Inferior parietal cortex (tissue), 1 donor: ENCODE measurements around the gene ARHGAP22.

Experiments
- DNase-seq: peaks from one replicate; pipeline ENCODE4 v3.0.0-alpha.2; 2016; ENCODE audit errors: extremely low spot score

Gene ARHGAP22

DNA sequence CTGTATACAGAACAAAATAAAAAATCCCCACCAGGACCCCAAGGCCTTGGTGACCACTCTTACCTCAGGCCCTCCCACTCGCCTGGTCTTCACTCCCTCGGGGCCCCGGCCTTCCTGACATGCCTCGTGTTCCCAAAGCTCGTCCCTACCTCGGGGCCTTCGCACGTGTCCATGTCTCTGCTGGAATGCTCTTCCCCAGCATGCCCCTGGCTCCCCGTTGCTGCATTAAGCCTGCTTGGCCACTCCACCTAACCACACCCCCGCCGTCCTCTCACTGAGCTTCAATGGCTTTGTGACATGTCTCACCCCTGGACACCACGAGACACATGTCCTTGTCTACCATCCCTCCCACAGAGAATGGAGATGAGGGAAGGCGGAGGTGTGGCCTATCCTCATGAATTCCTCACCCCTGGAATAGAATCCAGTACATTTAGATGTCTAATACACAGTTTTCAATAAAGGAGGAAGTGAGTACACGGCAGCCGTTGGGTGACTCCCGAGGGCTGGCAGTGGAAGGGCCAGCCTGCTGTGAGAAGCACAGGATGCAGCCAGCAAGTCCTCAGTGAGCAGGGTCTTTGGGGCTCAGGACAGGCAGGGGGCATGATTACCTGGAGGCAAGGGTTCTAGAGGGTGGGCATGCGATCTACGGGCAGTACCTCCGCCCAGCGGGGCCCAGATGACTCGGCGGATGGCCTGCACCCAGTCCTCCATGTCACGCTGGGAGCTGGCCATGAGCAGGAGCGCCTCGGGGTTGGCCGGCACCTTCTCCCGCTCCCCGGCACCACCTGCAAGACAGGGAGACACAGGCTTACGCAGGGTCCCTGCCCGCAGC lies 125.7 kb downstream of the ARHGAP22 start:
- DNase-seq, result no peak

DNA sequence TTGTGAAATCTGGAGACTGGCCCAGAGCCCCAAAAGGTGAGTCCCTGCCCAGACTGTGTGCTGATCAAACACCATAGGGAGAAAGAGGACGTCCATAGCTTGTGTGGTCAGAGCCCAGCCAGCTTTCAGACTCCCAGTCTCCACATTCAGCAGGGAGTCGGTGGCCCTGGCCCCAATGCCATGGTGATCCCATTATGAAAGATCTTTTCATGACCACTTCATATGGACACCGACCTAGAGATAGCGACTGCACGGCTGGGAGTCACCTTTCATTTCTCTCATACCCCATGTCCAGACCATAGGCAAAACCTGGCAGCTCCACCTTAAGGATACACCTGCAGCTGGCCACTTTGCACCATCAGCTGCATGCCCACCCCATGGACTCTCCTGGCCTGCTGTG lies 126.4 kb downstream of the ARHGAP22 start:
- no peak for DNase-seq

DNA sequence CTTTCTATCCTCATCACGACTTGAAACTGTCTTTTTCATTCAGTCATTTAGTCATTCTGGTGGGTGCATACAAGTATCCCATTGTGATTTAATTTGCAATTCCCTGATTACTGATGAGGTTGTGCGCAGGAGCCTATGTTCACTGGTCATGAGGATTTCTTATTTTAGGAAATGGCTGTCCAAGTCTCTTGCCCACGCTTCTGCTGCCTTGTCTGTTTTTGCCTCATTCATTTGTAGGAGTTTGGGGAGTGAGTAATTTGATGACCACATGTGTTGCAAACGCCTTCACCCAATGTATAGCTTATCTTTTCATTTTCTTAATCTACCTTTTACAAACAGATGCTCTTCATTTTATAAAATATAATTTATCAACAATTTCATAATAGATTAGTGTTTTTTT lies 127.3 kb downstream of the ARHGAP22 start:
- peak; percentile 35 for DNase-seq

DNA sequence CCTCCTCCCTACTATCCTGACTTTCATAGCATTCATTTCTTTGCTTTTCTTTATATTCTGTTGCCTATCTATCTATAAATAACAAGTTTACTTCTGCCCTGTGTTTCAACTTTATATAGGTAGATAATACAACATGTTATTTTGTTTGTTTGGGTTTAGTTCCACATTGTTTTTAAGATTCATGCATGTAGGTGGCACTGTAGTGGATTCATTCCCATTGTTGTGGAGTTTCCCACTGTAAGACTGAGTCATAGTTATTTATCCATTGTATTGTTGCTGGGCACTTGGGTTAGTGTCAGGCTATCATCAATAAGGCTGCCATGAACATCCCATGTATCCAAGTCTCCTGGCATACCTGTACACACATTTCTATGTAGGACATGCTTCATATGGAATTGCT lies 127.7 kb downstream of the ARHGAP22 start:
- no peak for DNase-seq

DNA sequence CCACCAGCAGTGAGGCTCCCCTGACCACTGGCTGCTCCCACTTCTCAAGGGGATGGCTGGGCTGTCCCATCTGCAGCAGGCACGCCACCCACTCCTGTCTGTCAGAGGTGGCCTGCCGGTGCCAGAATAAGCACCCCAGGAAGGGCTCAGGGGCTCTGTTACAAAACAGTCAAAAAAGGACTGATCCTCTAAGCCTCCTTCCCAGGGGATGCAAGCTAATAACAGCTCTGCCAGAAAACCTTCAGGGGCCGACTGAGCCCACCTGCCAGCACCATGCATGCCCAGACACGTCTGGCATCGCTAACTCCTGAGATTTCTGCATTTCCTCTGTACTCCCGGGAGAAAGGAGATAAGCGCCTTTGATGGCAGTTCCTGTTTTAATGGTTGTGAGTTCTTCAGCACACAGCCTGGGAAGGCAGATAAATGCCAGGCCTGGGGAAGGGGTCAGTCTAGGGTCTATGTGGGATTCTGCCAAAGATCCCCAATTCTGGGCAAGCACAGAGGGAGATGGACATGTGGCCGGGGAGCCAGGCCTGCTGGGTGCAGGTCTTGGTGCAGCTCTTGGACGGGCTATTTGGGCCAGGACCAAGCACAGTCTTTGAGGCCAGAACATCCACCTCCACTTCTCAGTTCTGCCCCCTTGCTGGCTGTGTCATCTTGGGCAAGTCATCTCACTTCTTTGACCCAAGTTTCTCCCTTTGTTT lies 128.4 kb downstream of the ARHGAP22 start:
- DNase-seq, result no peak

DNA sequence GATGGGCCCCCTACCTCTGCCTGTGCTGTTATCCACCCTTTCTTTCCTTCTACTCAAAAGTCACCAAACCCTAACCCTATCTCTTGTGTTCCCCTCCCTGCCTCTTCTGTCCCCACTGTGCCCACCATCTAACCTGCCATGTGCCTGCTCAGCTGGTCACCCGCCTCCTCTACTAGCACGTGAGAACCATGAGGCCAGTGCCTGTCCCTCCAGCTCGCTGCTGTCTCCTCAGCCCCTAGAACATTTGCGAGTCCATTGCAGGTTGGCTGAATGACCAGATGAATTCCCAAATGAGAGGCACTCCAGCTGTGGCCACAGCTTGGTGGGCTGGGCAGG lies 129.0 kb downstream of the ARHGAP22 start:
- DNase-seq, result no peak

DNA sequence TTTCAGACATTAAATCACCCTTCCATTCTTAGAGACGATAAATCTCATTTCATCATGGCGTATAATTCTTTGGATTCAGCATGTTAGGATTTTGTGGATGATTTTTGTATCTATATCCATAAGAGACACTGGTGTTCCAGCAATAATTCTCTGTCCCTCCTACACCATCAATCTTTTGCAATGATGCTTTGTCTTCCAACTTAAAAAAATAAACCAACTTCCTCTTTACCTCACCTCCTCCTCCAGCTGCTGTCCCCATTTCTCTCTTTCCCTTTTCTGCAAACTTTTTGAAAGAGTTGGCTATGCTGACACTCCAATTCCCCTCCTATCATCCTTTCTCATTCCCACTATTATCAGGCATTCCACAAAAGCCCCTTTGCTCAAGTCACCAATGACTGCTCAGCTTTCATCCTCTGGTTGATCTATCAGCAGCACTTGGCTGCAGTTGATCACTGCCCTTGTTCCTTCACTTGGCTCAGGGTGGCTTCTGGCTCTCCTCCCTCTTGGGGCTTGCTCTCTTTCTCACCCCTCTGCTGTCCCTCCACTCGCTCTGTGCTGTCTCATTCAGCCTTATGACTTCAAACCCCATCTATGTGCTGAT lies 130.0 kb downstream of the ARHGAP22 start:
- no peak for DNase-seq

DNA sequence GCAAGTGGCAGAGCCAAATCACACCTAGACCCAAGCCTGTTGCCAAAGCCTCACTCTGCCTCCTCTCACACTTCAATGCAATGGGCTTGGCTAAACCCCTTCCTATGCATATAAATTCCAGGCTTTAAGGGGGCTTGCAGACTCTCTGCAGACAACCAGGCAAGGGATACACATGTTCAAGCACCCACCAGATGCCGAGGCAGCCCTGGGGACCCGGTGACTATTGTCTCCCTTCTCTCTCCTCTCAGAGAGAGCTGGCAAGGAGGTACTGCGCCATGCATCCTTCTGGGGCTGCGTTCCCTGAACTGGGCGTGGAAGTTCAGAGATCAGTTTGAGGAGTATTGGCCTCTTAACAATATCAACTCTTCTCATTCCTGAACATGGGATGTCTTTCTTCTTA lies 131.2 kb downstream of the ARHGAP22 start:
- no peak for DNase-seq

DNA sequence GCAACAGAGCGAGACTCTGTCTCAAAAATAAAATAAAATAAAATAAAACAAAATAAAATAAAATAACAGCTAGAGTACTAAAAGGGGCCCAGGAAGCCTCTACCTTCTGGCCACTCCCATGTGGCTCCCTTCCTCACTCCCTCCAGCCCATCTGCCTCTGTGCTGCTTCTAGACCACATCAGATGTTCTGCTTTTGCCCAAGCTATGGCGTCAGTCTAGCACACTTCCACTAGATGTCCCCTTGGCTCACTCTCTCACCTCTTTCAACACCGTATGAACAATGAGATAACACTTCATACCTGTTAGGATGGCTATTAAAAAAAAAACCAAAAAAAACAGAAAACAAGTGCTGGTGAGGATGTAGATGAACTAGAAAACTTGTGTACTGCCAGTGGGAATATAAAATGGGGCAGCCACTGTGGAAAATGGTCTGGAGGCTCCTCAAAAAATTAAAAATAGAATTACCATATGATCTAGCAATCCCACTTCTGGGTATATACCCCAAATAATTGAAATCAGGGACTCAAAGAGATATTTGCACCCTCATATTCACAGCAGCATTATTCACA lies 132.3 kb downstream of the ARHGAP22 start:
- DNase-seq, result no peak

DNA sequence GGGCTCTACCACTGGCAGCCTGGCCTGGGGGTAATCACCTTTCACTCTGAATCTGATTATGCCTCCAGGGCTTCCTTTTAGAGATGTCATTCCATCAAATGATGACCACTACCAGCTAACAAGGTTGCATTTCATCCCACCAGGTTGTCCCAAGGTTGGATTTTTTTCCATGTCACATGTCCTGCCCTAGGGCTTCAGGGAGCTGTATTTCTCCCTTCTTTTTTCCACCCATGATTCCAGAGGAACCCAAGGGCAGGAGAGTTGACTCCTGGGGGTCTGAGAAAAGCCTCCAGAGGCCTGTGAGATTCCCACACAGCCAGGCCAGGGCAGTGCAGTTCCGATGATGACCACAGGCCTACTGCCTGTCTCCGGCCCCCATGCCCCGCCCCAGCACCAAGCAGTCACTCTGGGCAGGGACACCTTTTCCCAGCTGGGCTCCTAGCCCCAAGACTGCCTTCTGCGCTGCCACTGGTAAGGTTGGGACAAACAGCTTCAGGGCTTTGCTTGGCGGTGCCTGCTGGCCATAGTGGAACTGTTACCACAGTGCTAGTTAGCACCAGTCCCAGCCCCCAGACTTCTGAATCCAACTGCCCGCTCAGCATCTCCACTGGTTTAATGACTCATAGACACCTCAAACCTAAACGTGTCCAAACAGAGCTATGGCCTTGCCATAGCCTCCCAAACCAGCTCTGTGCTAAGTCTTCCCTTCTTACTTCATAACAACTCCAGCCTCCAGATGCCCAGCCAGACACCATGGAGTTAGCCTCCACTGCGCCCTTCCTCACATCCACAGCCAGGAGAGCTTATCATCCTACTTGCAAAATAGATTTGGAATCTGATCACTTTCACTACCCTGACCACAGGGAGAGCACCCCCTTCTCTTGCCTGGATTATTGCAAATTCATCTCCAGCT lies 133.7 kb downstream of the ARHGAP22 start:
- no peak for DNase-seq

DNA sequence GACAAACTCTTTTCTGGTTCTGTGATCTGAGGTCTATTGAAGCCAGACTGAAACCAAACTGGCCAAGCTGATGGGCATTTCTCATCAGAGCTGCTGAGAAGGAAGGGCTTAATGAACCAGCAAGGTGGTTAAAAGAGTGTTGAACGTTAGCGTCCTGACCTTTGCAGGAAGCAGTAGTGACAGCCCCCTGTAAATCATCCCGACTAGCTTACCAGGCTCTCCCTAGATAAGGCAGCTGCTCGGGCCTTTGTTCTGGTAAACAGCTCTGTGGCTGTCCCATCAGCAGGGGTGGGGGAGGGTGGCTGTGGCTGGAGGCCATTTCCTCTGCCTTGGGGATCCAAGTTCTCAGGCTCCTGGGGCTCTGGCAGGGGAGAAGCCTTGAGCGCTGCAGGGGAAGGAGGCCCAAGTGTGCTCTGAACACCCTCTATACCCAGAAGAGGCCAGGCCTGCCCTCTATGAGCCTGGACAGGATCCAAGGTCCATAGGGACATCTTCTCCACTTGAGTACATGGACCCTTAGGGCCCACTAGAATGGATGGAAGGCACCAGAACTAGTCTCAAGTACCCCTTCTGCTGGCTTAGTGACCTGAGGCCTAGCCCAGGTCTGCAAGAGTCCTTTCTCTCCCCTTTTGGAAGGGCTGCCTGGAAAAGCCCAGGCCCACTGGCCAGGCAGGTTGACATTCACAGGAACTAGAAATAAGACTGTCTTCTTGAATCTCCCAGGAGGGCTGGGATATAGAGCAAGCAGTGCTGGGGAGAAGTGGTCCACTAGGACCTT lies 134.6 kb downstream of the ARHGAP22 start:
- DNase-seq, result peak; percentile 45

DNA sequence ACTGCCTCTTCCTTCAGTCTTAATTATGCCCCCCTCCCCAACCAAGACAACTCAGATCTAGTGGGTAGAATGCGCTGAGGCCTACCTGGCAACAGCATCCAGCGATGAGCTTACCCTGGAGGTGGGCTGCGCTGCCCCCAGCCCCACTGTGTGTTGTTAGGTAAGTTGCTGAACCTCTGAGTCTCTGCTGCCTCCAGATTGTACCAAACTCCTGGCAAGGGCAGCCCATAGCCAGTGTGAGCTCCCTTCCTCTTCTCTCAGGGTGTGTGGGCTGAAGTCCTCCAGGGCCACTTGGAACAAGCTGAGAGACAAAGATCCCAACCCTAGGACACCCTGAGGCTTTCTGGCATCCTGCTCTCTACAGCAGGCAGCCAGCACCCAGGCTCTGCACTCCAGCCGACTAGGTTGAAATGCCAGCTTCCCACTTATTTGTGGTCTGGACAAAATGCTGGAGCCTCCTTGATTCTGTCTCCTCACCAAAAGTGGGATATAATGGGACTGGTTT lies 135.3 kb downstream of the ARHGAP22 start:
- DNase-seq, result no peak

DNA sequence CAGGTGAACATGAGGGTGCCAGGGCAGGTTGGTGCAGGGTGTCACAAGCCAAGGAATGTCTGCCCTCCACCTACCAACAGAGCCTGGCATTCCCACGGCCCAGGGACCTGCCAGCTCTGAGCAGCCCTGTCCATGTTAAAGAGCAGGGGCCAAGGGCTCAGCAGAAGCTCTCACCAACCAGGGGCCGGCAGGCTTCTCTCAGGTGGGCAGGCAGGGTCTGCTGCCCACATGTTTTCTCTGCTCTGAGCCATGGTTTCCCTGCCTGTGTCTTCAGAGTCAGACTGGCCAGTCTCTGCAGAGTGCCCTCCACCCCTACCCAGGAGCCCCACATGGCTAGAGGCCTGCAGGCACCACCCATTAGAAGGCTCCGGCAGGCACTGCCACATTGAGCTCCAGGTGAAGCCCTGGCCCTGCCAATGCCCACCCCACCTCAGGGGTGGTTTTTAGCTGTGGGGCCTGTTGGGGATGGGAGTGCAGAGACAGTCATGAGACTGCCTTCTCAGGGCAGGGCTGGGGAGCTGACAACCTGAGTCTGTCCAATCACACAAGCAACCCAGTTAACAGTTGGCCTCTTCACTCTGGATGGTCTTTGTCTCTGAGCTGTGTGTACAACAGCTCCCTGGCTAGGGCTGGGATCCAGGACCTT lies 135.9 kb downstream of the ARHGAP22 start:
- DNase-seq, result no peak

DNA sequence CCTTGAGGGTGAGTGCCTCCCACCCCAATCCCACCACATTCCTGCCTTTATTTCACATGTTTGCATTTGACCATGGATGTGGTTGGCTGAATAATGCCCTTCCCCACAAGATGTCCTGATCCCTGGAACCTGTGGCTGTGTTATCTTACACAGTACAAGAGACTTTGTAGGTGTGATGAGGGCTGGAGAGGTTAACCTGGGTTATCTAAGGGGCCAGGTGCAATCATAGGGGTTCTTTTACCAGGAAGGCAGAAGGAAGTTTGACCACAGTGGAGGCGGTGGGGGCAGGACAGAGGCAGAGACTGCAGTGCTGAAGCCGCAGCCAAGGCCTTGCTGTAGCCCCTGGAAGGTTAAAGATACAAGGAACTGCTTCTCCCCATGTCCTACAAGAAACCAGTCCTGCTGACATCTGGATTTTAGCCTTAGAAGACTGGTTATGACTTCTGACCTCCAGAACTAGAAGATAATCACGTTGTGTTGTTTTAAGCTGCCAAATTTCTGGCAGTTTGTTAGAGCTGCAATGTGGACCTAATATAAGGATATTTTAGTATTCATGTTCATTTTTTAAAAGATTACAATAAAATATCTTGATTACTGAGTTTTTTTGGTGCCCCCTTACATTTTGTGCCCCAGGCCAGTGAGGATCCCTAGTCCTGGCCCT lies 136.6 kb downstream of the ARHGAP22 start:
- DNase-seq, result no peak

DNA sequence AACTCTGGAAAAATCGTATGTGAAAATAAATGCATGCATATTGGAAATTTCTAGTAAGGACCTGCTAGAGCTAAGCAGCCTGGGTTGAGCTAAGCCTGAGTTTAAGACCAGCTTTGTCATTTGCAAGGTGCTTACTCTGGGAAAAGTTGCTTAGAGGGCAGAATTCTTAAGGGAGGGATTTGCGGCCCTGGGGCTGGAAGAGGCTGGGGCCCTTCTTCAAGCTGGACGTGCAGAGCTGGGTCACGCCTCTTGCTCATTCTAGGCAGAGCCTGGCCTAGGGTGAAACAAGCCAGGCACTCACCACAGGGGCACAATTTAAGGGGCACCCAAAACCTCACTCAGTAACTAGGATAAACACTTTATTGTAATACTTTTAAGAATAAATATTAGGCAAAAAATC lies 137.2 kb downstream of the ARHGAP22 start:
- no peak for DNase-seq

DNA sequence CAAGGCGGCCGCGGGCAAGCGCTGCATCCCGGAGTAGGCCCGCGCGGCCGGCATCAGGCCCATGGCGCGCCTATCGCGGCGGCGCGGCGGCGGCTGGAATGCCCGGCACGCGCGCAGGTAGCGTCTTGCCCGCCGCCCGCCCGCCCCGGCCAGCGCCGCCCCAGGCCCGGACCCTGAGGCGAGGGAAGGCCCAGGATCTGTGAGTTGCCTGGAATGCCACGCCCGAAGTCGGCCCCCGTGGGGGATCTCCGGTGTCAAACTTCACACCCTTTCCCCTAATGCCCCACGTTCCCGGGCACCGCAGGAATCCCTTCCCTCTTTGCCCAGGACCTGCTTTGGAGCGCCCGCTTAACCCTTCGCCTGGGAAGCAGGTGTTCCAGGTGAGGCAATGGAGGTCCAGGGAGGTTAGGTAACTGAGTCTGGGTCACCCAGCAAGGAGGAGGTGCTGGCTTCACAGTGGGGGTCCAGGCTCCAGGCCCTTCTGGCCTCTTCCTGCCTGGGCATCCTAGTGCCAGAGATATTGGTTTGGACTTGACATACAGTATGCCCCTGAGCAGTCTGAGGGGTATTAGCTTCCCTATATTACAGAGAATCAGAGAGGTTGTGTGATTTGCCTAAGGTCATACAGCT lies 138.1 kb downstream of the ARHGAP22 start:
- DNase-seq, result no peak

DNA sequence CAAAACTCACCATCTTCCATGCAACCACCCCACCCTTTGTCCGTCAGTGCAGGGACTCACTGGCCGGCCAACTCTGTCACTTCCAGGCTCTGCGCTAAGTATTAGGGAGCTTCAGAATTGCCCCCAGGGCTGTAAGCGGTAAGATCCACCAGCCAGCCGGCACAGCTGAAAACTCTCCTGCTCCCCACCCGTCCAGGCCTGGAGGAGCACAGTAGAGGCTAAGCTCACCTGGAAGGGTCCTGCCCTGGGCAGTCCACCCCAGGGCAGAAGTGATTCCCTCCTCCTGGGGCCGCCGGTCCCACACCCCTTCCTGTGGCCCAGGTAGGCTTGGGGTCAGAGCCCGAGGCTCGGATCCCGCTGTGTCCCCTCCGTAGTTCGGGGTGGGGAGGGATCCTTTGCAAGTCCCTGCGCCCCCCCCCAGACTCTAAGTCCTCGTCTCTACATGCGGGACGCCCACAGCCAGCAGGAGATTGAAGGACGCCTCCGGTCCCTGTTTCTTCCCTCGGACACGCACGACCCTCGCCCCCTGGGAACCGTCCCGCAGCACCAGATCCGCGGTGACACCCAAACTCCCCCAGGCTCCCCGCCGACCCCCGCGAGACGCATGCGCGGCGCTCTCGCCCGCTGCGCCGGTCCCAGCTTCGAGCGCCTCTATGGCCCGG lies 138.9 kb downstream of the ARHGAP22 start:
- DNase-seq, result no peak

DNA sequence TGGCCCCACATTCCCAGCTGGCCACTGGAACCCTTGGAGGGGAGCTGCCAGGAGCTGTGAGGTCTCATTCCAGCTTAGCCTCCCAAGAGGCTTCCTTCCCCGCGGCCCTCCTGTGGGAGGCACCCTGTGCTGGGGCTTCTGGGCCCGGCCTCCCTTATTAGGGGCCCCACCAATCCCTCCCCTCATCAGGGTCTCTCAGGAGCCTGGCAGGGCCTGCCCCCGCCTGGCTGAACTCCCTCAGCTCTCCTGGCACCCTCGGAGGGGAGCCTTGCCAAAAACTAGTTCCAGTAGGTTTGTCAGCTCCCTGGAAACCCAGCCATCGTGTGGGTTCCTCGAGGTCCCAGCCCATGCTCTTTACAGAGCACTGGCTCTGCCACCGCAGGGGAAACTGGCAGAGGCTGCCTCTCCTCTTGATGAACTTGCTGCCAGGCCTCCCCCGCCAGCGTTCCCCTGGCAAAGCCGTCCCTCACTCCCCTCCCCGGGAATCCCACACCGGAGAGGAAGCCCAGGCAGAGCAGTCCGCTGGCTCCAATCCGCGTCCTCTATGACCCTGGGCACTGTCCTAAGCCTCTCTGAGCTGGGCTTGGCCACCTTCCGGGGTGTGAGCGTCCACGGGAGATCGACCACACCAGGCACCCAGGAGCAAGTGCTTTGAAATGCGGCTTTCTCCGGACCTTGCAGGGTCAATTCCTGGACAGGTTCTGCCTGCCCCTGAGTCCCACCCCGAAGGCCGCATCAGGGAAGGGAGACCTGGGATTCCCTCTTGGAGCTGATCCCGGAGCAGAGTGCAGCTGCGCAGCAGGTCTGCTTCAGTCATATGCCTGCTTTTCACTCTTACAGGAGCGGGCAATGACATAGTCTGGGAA lies 139.8 kb downstream of the ARHGAP22 start:
- no peak for DNase-seq
